A673 (cell line): ENCODE data around the gene TOLLIP. TPM values are rescaled to one million over a fixed set of nuclear protein-coding genes. Genes with fewer than 3 reads are reported as not detected.

ENCODE experiments used
- BruUV-seq: library from RNA; stranded (reverse); fragments of 400-500 nt; replicated peaks from 2 replicates; lab custom pipeline; 2021; lab: Mats Ljungman, UMichigan
- CTCF ChIA-PET: fragments of 300-600 bp; sonication (Branson Sonifier 250); formaldehyde crosslinking; loops from one replicate; lab custom pipeline; 2022; ENCODE audit warnings: antibody characterized with exemption; lab: Charles Lee
- POLR2A ChIA-PET: fragments of 300-600 bp; sonication (Branson Sonifier 250); formaldehyde crosslinking; loops from one replicate; lab custom pipeline; 2022; ENCODE audit warnings: antibody characterized with exemption; ENCODE audit not compliant: low non-redundant PET; lab: Charles Lee
- DNase-seq: peaks from one replicate; pipeline ENCODE4 v3.0.0-alpha.2; 2015; ENCODE audit warnings: low spot score
- H3K27ac ChIP-seq: fragments of 200-600 bp; sonication (generic); 2 replicates; pipeline ENCODE4 v1.5.1; 2016; ENCODE audit warnings: mixed run types, low read depth, mild to moderate bottlenecking, mixed read lengths, antibody characterized with exemption, low read length; ENCODE audit not compliant: poor library complexity, severe bottlenecking
- H3K27me3 ChIP-seq: fragments of 200-600 bp; sonication (generic); replicated peaks from 2 replicates; pipeline ENCODE4 v1.6.1; 2017; ENCODE audit warnings: mixed run types, low read depth, mild to moderate bottlenecking, mixed read lengths, antibody characterized with exemption, low read length; ENCODE audit not compliant: insufficient read depth, poor library complexity
- H3K36me3 ChIP-seq: fragments of 200-600 bp; sonication (generic); 2 replicates; pipeline ENCODE4 v1.6.1; 2016; ENCODE audit warnings: mixed run types, mild to moderate bottlenecking, mixed read lengths, antibody characterized with exemption, low read length; ENCODE audit not compliant: insufficient read depth, poor library complexity, severe bottlenecking
- H3K4me1 ChIP-seq: fragments of 200-600 bp; sonication (generic); 2 replicates; pipeline ENCODE4 v1.6.1; 2017; ENCODE audit warnings: mixed run types, mild to moderate bottlenecking, mixed read lengths, antibody characterized with exemption, low read length; ENCODE audit not compliant: insufficient read depth, poor library complexity, severe bottlenecking
- H3K4me3 ChIP-seq: fragments of 200-600 bp; sonication (generic); 2 replicates; pipeline ENCODE4 v1.5.1; 2016; ENCODE audit warnings: low read depth, mixed run types, mild to moderate bottlenecking, mixed read lengths, low read length; ENCODE audit not compliant: poor library complexity, severe bottlenecking
- H3K9me3 ChIP-seq: fragments of 200-600 bp; sonication (generic); 2 replicates; pipeline ENCODE4 v1.6.1; 2016; ENCODE audit warnings: mixed run types, low read depth, mild to moderate bottlenecking, mixed read lengths, antibody characterized with exemption, low read length; ENCODE audit not compliant: poor library complexity, severe bottlenecking
- CTCF ChIP-seq: fragments of 300-800, 200-600 bp; sonication (generic); conservative IDR thresholded peaks from 2 replicates; pipeline ENCODE4 v1.5.1; 2017; ENCODE audit warnings: low read depth, mild to moderate bottlenecking, antibody characterized with exemption, low read length, moderate library complexity, mixed read lengths
- EZH2 ChIP-seq: fragments of 200-600 bp; sonication (generic); IDR thresholded peaks from 2 replicates; pipeline ENCODE4 v1.6.1; 2017; ENCODE audit warnings: borderline replicate concordance, low read depth, mild to moderate bottlenecking, mixed read lengths, antibody characterized with exemption, low read length; ENCODE audit not compliant: poor library complexity, severe bottlenecking
- intact Hi-C: fragments of 100-400 bp; cut with micrococcal nuclease; formaldehyde crosslinking; loops from one replicate; pipeline ENCODE4 v1.10.0; 2022; ENCODE audit not compliant: unreplicated experiment
- total RNA-seq: library from RNA; stranded (reverse); gene quantifications from 2 replicates; pipeline ENCODE4 v1.2.3, GENCODE V29; 2021

Gene TOLLIP
- total RNA-seq, 1 experiment from 2014 or later = 32.5 TPM

- BruUV-seq = no TSS peak
- Histone ChIP-seq H3K9me3 (no peaks in the 10 kb centered on the region), H3K4me3 (no peak overlapping the region), H3K27me3 (no peaks in the 10 kb centered on the region), H3K27ac (no peak overlapping the region), H3K36me3 (no peaks in the 10 kb centered on the region), H3K4me1 (peaks cover 9% of the 10 kb centered on the region)
- ChIA-PET CTCF (no interaction called here), POLR2A (no interaction called here)
- intact Hi-C loops = no loop called here
- no peak for DNase-seq
- TF ChIP-seq CTCF (no peak), EZH2 (no peak)
Measured at GRCh38 chr11:1339066-1339675, 29.7 kb upstream of the TOLLIP start.

- DNase-seq = no peak
- CTCF ChIA-PET = no interaction called here
- H3K9me3 ChIP-seq = no peaks in the 10 kb centered on the region
- BruUV-seq = no TSS peak
- no peaks in the 10 kb centered on the region for H3K36me3 ChIP-seq
- intact Hi-C loops = no loop called here
- H3K4me1 ChIP-seq = peaks cover 9% of the 10 kb centered on the region
- H3K27ac ChIP-seq = no peak overlapping the region
- TF ChIP-seq EZH2 (no peak), CTCF (no peak)
- no peak overlapping the region for H3K4me3 ChIP-seq
- no peaks in the 10 kb centered on the region for H3K27me3 ChIP-seq
- POLR2A ChIA-PET = no interaction called here
Measured at GRCh38 chr11:1338201-1339065, 29.0 kb upstream of the TOLLIP start.

- Histone ChIP-seq H3K4me1 (peaks cover 9% of the 10 kb centered on the region), H3K9me3 (no peaks in the 10 kb centered on the region), H3K27ac (no peak overlapping the region), H3K36me3 (no peaks in the 10 kb centered on the region), H3K27me3 (no peaks in the 10 kb centered on the region), H3K4me3 (no peak overlapping the region)
- intact Hi-C loops = no loop called here
- no TSS peak for BruUV-seq
- ChIA-PET CTCF (no interaction called here), POLR2A (no interaction called here)
- TF ChIP-seq EZH2 (no peak), CTCF (no peak)
- no peak for DNase-seq
Measured at GRCh38 chr11:1337647-1338007, 28.2 kb upstream of the TOLLIP start.
